Measurements from ENCODE around the gene LDB1.

The LDB1 gene

DNA sequence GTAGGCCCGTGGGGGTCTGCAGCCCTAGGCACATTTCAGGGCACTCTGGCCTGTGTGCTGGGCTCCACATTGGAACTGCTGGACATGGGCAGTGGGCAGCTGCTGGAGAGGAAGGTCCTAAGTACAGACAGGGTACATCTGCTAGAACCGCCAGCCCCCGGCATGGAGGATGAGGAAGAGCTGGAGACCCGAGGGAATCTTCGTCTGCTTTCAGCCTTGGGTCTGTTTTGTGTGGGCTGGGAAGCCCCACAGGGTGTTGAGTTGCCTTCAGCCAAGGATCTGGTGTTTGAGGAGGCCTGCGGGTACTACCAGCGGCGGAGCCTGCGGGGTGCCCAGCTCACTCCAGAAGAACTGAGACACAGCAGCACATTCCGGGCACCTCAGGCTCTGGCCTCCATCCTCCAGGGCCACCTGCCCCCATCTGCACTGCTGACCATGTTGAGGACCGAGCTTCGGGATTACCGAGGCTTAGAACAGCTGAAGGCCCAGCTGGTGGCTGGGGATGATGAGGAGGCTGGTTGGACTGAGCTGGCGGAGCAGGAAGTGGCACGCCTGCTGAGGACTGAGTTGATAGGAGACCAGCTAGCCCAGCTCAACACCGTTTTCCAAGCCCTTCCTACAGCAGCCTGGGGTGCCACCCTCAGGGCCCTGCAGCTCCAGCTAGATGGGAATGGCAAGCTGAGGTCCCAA, 53.6 kb downstream of the LDB1 start:
- in situ Hi-C loops (cut with MboI; ENCODE audit: low sequenced_read_pairs): no loop called here

DNA sequence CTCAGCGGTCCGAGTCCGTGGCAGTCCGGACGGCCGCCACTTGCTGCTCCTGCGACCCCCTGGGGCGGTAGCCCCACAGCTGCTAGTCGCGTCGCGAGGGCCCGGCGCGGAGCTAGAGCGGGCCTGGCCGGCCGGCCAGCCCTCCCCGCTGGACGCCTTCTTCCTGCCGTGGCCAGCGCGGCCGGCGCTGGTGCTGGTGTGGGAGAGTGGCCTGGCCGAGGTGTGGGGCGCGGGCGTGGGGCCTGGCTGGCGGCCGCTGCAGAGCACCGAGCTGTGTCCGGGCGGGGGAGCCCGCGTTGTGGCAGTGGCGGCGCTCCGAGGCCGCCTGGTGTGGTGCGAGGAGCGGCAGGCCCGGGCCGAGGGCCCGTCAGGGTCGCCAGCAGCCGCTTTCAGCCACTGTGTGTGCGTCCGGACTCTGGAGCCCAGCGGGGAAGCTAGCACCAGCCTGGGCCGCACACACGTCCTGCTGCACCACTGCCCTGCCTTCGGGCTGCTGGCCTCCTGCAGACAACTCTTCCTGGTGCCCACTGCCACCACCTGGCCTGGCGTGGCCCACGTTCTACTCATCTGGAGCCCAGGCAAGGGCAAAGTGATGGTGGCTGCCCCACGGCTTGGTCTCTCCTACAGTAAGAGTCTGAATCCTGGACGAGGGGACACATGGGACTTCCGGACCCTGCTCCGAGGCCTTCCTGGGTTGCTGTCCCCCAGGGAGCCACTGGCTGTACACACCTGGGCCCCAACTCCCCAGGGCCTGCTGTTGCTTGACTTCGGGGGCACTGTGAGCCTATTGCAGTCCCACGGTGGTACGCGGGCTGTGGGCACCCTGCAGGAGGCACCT, 54.4 kb downstream of the LDB1 start:
- in situ Hi-C loops (cut with MboI; ENCODE audit: low sequenced_read_pairs): no loop called here

GRCh38 chr10:102064868-102065560, 55.2 kb downstream of the LDB1 start, which contains the start of gene HPS6:
Gene HPS6, plus strand, starts transcription at chr10:102065349. Its CDS starts 126 bp downstream, at chr10:102065475.
- in situ Hi-C loops (cut with MboI; ENCODE audit: low sequenced_read_pairs): no loop called here

- in situ Hi-C loops (cut with MboI; ENCODE audit: low sequenced_read_pairs): no loop called here
Observed at GRCh38 chr10:102064503-102064867, 55.7 kb downstream of the LDB1 start.

DNA sequence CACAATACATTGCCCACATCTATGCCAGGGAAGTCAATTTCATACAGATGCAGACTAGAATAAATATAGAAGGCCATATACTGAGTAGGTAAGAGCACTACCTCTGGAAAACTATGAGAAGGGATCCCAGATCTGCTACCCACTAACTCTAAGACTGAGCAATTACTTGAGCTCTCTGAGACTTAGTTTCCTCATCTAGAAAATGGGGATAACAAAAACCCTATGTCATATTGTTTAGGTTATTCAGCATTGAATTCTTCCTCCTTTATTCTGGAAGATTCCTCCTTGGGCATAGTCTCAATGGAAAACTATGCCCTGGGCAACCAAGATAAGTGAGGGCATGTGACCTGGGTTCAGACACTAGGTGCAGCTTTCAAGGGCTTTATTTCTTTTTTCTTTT, 60.2 kb downstream of the LDB1 start:
- in situ Hi-C loops (cut with MboI; ENCODE audit: low sequenced_read_pairs): no loop called here
